GM12892 (cell line): ENCODE data around the gene CPNE2.

ENCODE experiments used
- POLR2A ChIP-seq: IDR thresholded peaks from 2 replicates; pipeline ENCODE4 v1.6.1; 2011; ENCODE audit warnings: low read depth, low read length, control low read depth
- POLR2AphosphoS5 ChIP-seq: IDR thresholded peaks from 2 replicates; pipeline ENCODE4 v1.6.1; 2011; ENCODE audit warnings: low read depth, low read length, control low read depth

DNA sequence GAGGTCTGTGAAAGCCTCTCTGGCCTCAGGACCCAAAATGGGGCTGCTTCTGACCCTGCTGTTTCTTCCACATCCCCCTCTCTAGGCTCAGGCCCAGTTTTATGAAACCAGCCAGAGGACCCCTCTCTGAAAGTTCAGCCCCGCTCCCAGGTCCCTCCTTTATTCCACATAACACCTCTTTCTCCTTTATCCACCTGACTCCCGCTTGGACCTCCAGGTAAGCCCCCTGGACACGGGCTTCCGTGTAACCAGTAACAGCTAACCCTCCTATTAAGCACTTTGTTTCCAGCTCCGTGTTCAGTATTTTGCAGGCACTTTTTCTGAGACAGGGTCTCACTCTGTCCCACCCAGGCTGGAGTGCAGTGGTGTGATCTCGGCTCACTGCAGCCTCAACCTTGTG, 56.1 kb downstream of the CPNE2 start:
- TF ChIP-seq POLR2AphosphoS5 (no peak), POLR2A (no peak)
